PC-3 (cell line): ENCODE measurements around the gene EPN2. TPM values are rescaled to one million over a fixed set of nuclear protein-coding genes. Genes with fewer than 3 reads are reported as not detected.

ENCODE experiments used
- ATAC-seq: fragments of 200-7000 bp; cut with Tn5 transposase; 2 replicates; pipeline ENCODE4 v1.9.1; 2020; ENCODE audit warnings: mild to moderate bottlenecking, moderate library complexity
- BruUV-seq: library from RNA; stranded (reverse); fragments of 400-500 nt; replicated peaks from 2 replicates; lab custom pipeline; 2021; lab: Mats Ljungman, UMichigan
- CTCF ChIA-PET: fragments of 300-600 bp; sonication (Branson Sonifier 250); formaldehyde crosslinking; loops from one replicate; lab custom pipeline; 2022; ENCODE audit warnings: antibody characterized with exemption; lab: Charles Lee
- POLR2A ChIA-PET: fragments of 300-600 bp; sonication (Branson Sonifier 250); formaldehyde crosslinking; loops from one replicate; lab custom pipeline; 2022; ENCODE audit warnings: antibody characterized with exemption; ENCODE audit not compliant: unreplicated experiment; lab: Charles Lee
- DNase-seq: peaks from one replicate; pipeline ENCODE4 v3.0.0-alpha.2; 2015
- H2AFZ ChIP-seq: fragments of 300-600 bp; sonication (generic); 2 replicates; pipeline ENCODE4 v1.6.0; 2016; ENCODE audit warnings: antibody characterized with exemption, low read length
- H3F3A ChIP-seq: fragments of 300-600 bp; sonication (generic); one replicate; pipeline ENCODE4 v1.6.0; 2017; ENCODE audit warnings: antibody characterized with exemption, low read length, control low read depth, mild to moderate bottlenecking; ENCODE audit not compliant: unreplicated experiment
- H3K27ac ChIP-seq: fragments of 300-600 bp; sonication (generic); 2 replicates; pipeline ENCODE4 v1.5.1; 2016; ENCODE audit warnings: mild to moderate bottlenecking, low read length
- H3K27me3 ChIP-seq: fragments of 300-600 bp; sonication (generic); 2 replicates; pipeline ENCODE4 v1.6.1; 2016; ENCODE audit warnings: low read length, mixed read lengths
- H3K36me3 ChIP-seq: fragments of 300-600 bp; sonication (generic); 2 replicates; pipeline ENCODE4 v1.6.1; 2016; ENCODE audit warnings: low read depth, mixed run types, low read length, mixed read lengths
- H3K4me1 ChIP-seq: fragments of 300-600 bp; sonication (generic); 2 replicates; pipeline ENCODE4 v1.5.1; 2016; ENCODE audit warnings: low read length; ENCODE audit not compliant: insufficient read depth
- H3K4me2 ChIP-seq: fragments of 300-600 bp; sonication (generic); 2 replicates; pipeline ENCODE4 v1.6.0; 2016; ENCODE audit warnings: low read length
- H3K4me3 ChIP-seq: fragments of 300-600 bp; sonication (generic); 2 replicates; pipeline ENCODE4 v1.5.1; 2016; ENCODE audit warnings: mild to moderate bottlenecking, low read length, mixed read lengths
- H3K79me2 ChIP-seq: fragments of 300-600 bp; sonication (generic); 2 replicates; pipeline ENCODE4 v1.6.1; 2017; ENCODE audit warnings: low read length, mixed read lengths
- H3K9ac ChIP-seq: fragments of 300-600 bp; sonication (generic); 2 replicates; pipeline ENCODE4 v1.6.0; 2016; ENCODE audit warnings: mild to moderate bottlenecking, low read length
- H3K9me2 ChIP-seq: fragments of 300-600 bp; sonication (generic); replicated peaks from 2 replicates; pipeline ENCODE4 v1.6.1; 2016; ENCODE audit warnings: mixed run types, low read length, mixed read lengths
- H3K9me3 ChIP-seq: fragments of 300-600 bp; sonication (generic); 2 replicates; pipeline ENCODE4 v1.6.1; 2016; ENCODE audit warnings: low read length, mixed read lengths
- H4K20me1 ChIP-seq: fragments of 300-600 bp; sonication (generic); 2 replicates; pipeline ENCODE4 v1.6.1; 2016; ENCODE audit warnings: low read length, mixed read lengths
- EZH2 ChIP-seq: fragments of 300-600 bp; sonication (generic); IDR thresholded peaks from one replicate; pipeline ENCODE4 v1.6.1; 2017; ENCODE audit warnings: antibody characterized with exemption, mild to moderate bottlenecking, low read length; ENCODE audit not compliant: unreplicated experiment
- EZH2phosphoT487 ChIP-seq: fragments of 300-600 bp; sonication (generic); IDR thresholded peaks from 2 replicates; pipeline ENCODE4 v1.6.1; 2018; ENCODE audit warnings: mild to moderate bottlenecking, antibody characterized with exemption, low read length, borderline replicate concordance
- intact Hi-C: fragments of 100-400 bp; cut with micrococcal nuclease; formaldehyde crosslinking; loops from 2 replicates; pipeline ENCODE4 v1.9.0; 2023
- total RNA-seq: library from RNA; depleted of rRNA; stranded (reverse); fragments of >200 nt; gene quantifications from 2 replicates; pipeline ENCODE4 v1.2.3, GENCODE V29; 2014
- TF ChIP-seq, protein P1 (sequence below): fragments of 300-600 bp; sonication (generic); conservative IDR thresholded peaks from 2 replicates; pipeline ENCODE4 v1.5.1; 2017; ENCODE audit warnings: antibody characterized with exemption, low read depth, mild to moderate bottlenecking, low read length

Gene EPN2
- total RNA-seq, 1 experiment from 2014 or later: 46.4 TPM

GRCh38 chr17:19263641-19264051, 26.5 kb downstream of the EPN2 start:
- no peaks in the 10 kb centered on the region for H3K9me2 ChIP-seq
- DNase-seq: peak; percentile 50
- no peaks in the 10 kb centered on the region for H3K36me3 ChIP-seq
- H3K4me2 ChIP-seq: no peak overlapping the region
- H3K4me3 ChIP-seq: no peak overlapping the region
- TF ChIP-seq, protein P1, sequence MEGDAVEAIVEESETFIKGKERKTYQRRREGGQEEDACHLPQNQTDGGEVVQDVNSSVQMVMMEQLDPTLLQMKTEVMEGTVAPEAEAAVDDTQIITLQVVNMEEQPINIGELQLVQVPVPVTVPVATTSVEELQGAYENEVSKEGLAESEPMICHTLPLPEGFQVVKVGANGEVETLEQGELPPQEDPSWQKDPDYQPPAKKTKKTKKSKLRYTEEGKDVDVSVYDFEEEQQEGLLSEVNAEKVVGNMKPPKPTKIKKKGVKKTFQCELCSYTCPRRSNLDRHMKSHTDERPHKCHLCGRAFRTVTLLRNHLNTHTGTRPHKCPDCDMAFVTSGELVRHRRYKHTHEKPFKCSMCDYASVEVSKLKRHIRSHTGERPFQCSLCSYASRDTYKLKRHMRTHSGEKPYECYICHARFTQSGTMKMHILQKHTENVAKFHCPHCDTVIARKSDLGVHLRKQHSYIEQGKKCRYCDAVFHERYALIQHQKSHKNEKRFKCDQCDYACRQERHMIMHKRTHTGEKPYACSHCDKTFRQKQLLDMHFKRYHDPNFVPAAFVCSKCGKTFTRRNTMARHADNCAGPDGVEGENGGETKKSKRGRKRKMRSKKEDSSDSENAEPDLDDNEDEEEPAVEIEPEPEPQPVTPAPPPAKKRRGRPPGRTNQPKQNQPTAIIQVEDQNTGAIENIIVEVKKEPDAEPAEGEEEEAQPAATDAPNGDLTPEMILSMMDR: no peak
- TF ChIP-seq EZH2phosphoT487 (no peak), EZH2 (no peak)
- no peak overlapping the region for H3K27ac ChIP-seq
- H2AFZ ChIP-seq: no peak overlapping the region
- peaks cover 23% of the 10 kb centered on the region; the same call in 1 of the 2 replicates for H3K4me1 ChIP-seq
- H3K79me2 ChIP-seq: peaks cover 76% of the 10 kb centered on the region
- H3F3A ChIP-seq: no peaks in the 10 kb centered on the region
- ChIA-PET POLR2A (no interaction called here), CTCF (no interaction called here)
- H3K9me3 ChIP-seq: no peaks in the 10 kb centered on the region
- no peak overlapping the region for H3K9ac ChIP-seq
- no TSS peak for BruUV-seq
- H4K20me1 ChIP-seq: peaks cover 26% of the 10 kb centered on the region; the same call in 1 of the 2 replicates
- ATAC-seq: peak; percentile 53
- intact Hi-C loops: no loop called here
- no peaks in the 10 kb centered on the region for H3K27me3 ChIP-seq

DNA sequence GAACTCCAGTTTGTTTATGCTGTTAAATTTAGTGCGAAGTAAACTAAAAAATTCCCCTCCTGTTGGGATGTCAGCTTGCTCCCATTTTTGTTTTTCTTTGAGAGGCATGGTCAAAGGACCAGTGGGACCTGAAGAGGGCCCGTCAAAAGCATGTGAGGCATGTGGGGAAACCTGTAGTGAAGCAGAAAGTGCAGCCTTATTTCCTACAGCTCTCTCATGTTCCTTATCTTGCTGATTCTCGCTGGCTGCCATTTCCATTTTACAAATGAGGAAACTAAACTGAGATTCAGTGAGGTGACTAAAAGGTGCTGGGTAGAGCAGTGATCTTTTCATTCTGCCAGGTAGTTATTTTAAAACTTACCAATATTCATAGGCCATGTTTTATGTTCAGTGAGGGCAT, 27.1 kb downstream of the EPN2 start:
- Histone ChIP-seq H3K4me3 (no peak overlapping the region), H2AFZ (no peak overlapping the region), H3K4me2 (no peak overlapping the region), H3K9me3 (no peaks in the 10 kb centered on the region), H3K27ac (no peak overlapping the region), H3K79me2 (peaks cover 78% of the 10 kb centered on the region), H3K27me3 (no peaks in the 10 kb centered on the region), H4K20me1 (peaks cover 28% of the 10 kb centered on the region; the same call in 1 of the 2 replicates), H3K9me2 (no peaks in the 10 kb centered on the region), H3K4me1 (peaks cover 29% of the 10 kb centered on the region; the same call in 1 of the 2 replicates), H3K9ac (no peak overlapping the region), H3K36me3 (no peaks in the 10 kb centered on the region), H3F3A (no peaks in the 10 kb centered on the region)
- TF ChIP-seq EZH2phosphoT487 (no peak), EZH2 (no peak)
- TF ChIP-seq, protein P1: no peak
- POLR2A ChIA-PET: no interaction called here
- ATAC-seq (no peak), DNase-seq (no peak)
- intact Hi-C loops: no loop called here
- CTCF ChIA-PET: no interaction called here
- no TSS peak for BruUV-seq

GRCh38 chr17:19264681-19265080, 27.5 kb downstream of the EPN2 start:
- Histone ChIP-seq H3K27me3 (no peaks in the 10 kb centered on the region), H3K27ac (no peak overlapping the region), H3K36me3 (no peaks in the 10 kb centered on the region), H2AFZ (no peak overlapping the region), H3F3A (no peaks in the 10 kb centered on the region), H3K79me2 (peaks cover 78% of the 10 kb centered on the region), H3K9me3 (no peaks in the 10 kb centered on the region), H3K4me2 (no peak overlapping the region), H3K4me1 (peaks cover 30% of the 10 kb centered on the region; the same call in 1 of the 2 replicates), H3K9ac (no peak overlapping the region), H3K9me2 (no peaks in the 10 kb centered on the region), H4K20me1 (peaks cover 32% of the 10 kb centered on the region; the same call in 1 of the 2 replicates), H3K4me3 (no peak overlapping the region)
- TF ChIP-seq EZH2phosphoT487 (no peak), EZH2 (no peak)
- TF ChIP-seq, protein P1: no peak
- intact Hi-C loops: no loop called here
- CTCF ChIA-PET: no interaction called here
- BruUV-seq: no TSS peak
- no peak for ATAC-seq
- POLR2A ChIA-PET: no interaction called here
- DNase-seq: no peak
